IMR-90 (cell line): ENCODE results near the gene KDF1. TPM values are rescaled to one million over a fixed set of nuclear protein-coding genes. Genes with fewer than 3 reads are reported as not detected.

Experiments used
- ATAC-seq: fragments of 200-7000 bp; cut with Tn5 transposase; 2 replicates; pipeline ENCODE4 v1.9.1; 2020; ENCODE audit warnings: low read depth, mild to moderate bottlenecking, moderate library complexity
- BruUV-seq: library from RNA; stranded (reverse); fragments of 400-500 nt; replicated peaks from 2 replicates; lab custom pipeline; 2021; lab: Mats Ljungman, UMichigan
- CTCF ChIA-PET: fragments of 300-600 bp; formaldehyde crosslinking; extraction: SDS; loops from one replicate; lab custom pipeline; 2021; ENCODE audit warnings: antibody characterized with exemption; lab: Yijun Ruan, JAX
- POLR2A ChIA-PET: fragments of 300-600 bp; sonication (Branson Sonifier 250); formaldehyde crosslinking; loops from one replicate; lab custom pipeline; 2022; ENCODE audit warnings: antibody characterized with exemption; ENCODE audit not compliant: unreplicated experiment; lab: Charles Lee
- DNase-seq: peaks from one replicate; pipeline ENCODE4 v3.0.0; 2013
- H2AFZ ChIP-seq: replicated peaks from 2 replicates; pipeline ENCODE3; 2013; ENCODE audit warnings: low read length, mild to moderate bottlenecking; ENCODE audit not compliant: poor library complexity
- H2AK5ac ChIP-seq: 2 replicates; pipeline ENCODE4 v1.6.1; 2013; ENCODE audit warnings: low read depth, low read length, inconsistent platforms
- H2AK9ac ChIP-seq: replicated peaks from 2 replicates; pipeline ENCODE3; 2013; ENCODE audit warnings: mild to moderate bottlenecking, low read depth, low read length, moderate library complexity; ENCODE audit not compliant: poor library complexity
- H2BK120ac ChIP-seq: 2 replicates; pipeline ENCODE4 v1.6.1; 2013; ENCODE audit warnings: low read depth, low read length, inconsistent platforms
- H2BK15ac ChIP-seq: 3 replicates; pipeline ENCODE4 v1.6.1; 2013; ENCODE audit warnings: low read depth, low read length, inconsistent platforms
- H2BK20ac ChIP-seq: 2 replicates; pipeline ENCODE4 v1.6.1; 2013; ENCODE audit warnings: low read depth, mild to moderate bottlenecking, inconsistent platforms, low read length, moderate library complexity
- H2BK5ac ChIP-seq: 2 replicates; pipeline ENCODE4 v1.6.1; 2013; ENCODE audit warnings: mild to moderate bottlenecking, low read depth, low read length, inconsistent platforms; ENCODE audit not compliant: poor library complexity, severe bottlenecking
- H3K14ac ChIP-seq: replicated peaks from 2 replicates; pipeline ENCODE4 v1.6.1; 2013; ENCODE audit warnings: low read depth, low read length, inconsistent platforms
- H3K18ac ChIP-seq: 2 replicates; pipeline ENCODE4 v1.6.1; 2013; ENCODE audit warnings: low read depth, low read length, control low read depth
- H3K23ac ChIP-seq: 2 replicates; pipeline ENCODE4 v1.6.1; 2013; ENCODE audit warnings: low read depth, low read length, inconsistent platforms
- H3K27ac ChIP-seq: 2 replicates; pipeline ENCODE4 v1.5.1; 2013; ENCODE audit warnings: mild to moderate bottlenecking, control low read depth, low read length; ENCODE audit not compliant: insufficient read depth
- H3K27me3 ChIP-seq: 2 replicates; pipeline ENCODE4 v1.6.1; 2013; ENCODE audit warnings: low read length; ENCODE audit not compliant: control insufficient read depth, insufficient read depth
- H3K36me3 ChIP-seq: 2 replicates; pipeline ENCODE4 v1.6.1; 2013; ENCODE audit warnings: low read length, mixed read lengths; ENCODE audit not compliant: control insufficient read depth, insufficient read depth
- H3K4ac ChIP-seq: 2 replicates; pipeline ENCODE4 v1.6.1; 2013; ENCODE audit warnings: low read depth, low read length, inconsistent platforms
- H3K4me1 ChIP-seq: 2 replicates; pipeline ENCODE4 v1.6.1; 2013; ENCODE audit warnings: low read length, mixed read lengths; ENCODE audit not compliant: control insufficient read depth, insufficient read depth
- H3K4me2 ChIP-seq: 2 replicates; pipeline ENCODE4 v1.6.1; 2013; ENCODE audit warnings: low read depth, mild to moderate bottlenecking, control low read depth, low read length, moderate library complexity
- H3K4me3 ChIP-seq: 2 replicates; pipeline ENCODE4 v1.5.1; 2013; ENCODE audit warnings: low read depth, mild to moderate bottlenecking, control low read depth, low read length, moderate library complexity; ENCODE audit not compliant: insufficient read depth
- H3K56ac ChIP-seq: 2 replicates; pipeline ENCODE4 v1.6.1; 2013; ENCODE audit warnings: low read length, inconsistent platforms; ENCODE audit not compliant: insufficient read depth; ENCODE audit errors: extremely low read depth
- H3K79me1 ChIP-seq, 2 experiments: 2 replicates each; pipeline ENCODE4 v1.6.1; 2013; ENCODE audit warnings: low read length in 2 of 2, inconsistent platforms in 1 of 2, low read depth in 1 of 2
- H3K9ac ChIP-seq: 2 replicates; pipeline ENCODE4 v1.6.1; 2013; ENCODE audit warnings: low read depth, low read length, control low read depth
- H3K9me1 ChIP-seq: 2 replicates; pipeline ENCODE4 v1.6.1; 2013; ENCODE audit warnings: low read length, inconsistent platforms; ENCODE audit not compliant: insufficient read depth
- H3K9me3 ChIP-seq: 2 replicates; pipeline ENCODE4 v1.6.1; 2013; ENCODE audit warnings: low read length; ENCODE audit not compliant: control insufficient read depth, insufficient read depth
- H4K20me1 ChIP-seq: 2 replicates; pipeline ENCODE4 v1.6.1; 2013; ENCODE audit warnings: low read length, inconsistent platforms; ENCODE audit not compliant: insufficient read depth
- H4K5ac ChIP-seq: 2 replicates; pipeline ENCODE4 v1.6.1; 2013; ENCODE audit warnings: mild to moderate bottlenecking, low read depth, low read length, control low read depth
- H4K8ac ChIP-seq, 2 experiments: 2 replicates each; pipeline ENCODE4 v1.6.1; 2013; ENCODE audit warnings: low read depth in 2 of 2, low read length in 2 of 2, control low read depth in 1 of 2, inconsistent platforms in 1 of 2
- H4K91ac ChIP-seq: 2 replicates; pipeline ENCODE4 v1.6.1; 2013; ENCODE audit warnings: low read depth, low read length, inconsistent platforms; ENCODE audit not compliant: insufficient read depth
- BHLHE40 ChIP-seq: fragments of 150-350 bp; IDR thresholded peaks from 2 replicates; pipeline ENCODE4 v1.6.1; 2016; ENCODE audit warnings: mild to moderate bottlenecking, low read depth, low read length
- CEBPB ChIP-seq: IDR thresholded peaks from 2 replicates; pipeline ENCODE4 v1.6.1; 2012; ENCODE audit warnings: low read depth, low read length, improper control_type of control experiment
- CHD1 ChIP-seq: IDR thresholded peaks from 2 replicates; pipeline ENCODE4 v1.6.1; 2012; ENCODE audit warnings: low read depth, low read length, improper control_type of control experiment
- CTCF ChIP-seq: conservative IDR thresholded peaks from 2 replicates; pipeline ENCODE4 v1.5.1; 2012; ENCODE audit warnings: mild to moderate bottlenecking, low read depth, low read length, improper control_type of control experiment
- MAFK ChIP-seq: IDR thresholded peaks from 2 replicates; pipeline ENCODE4 v1.6.1; 2012; ENCODE audit warnings: low read depth, low read length, improper control_type of control experiment
- MAZ ChIP-seq: IDR thresholded peaks from 2 replicates; pipeline ENCODE4 v1.6.1; 2012; ENCODE audit warnings: low read depth, mild to moderate bottlenecking, low read length, improper control_type of control experiment, moderate library complexity, borderline replicate concordance
- MXI1 ChIP-seq: IDR thresholded peaks from 2 replicates; pipeline ENCODE4 v1.6.1; 2012; ENCODE audit warnings: low read depth, mild to moderate bottlenecking, low read length, moderate library complexity, borderline replicate concordance
- NFE2L2 ChIP-seq: fragments of 150-350 bp; IDR thresholded peaks from 2 replicates; pipeline ENCODE4 v1.6.1; 2016; ENCODE audit warnings: low read depth, mild to moderate bottlenecking, low read length
- POLR2A ChIP-seq: IDR thresholded peaks from 2 replicates; pipeline ENCODE4 v1.6.1; 2012; ENCODE audit warnings: mild to moderate bottlenecking, low read depth, low read length
- RAD21 ChIP-seq: IDR thresholded peaks from 2 replicates; pipeline ENCODE4 v1.6.1; 2012; ENCODE audit warnings: low read length, improper control_type of control experiment
- RCOR1 ChIP-seq: IDR thresholded peaks from 2 replicates; pipeline ENCODE4 v1.6.1; 2012; ENCODE audit warnings: mild to moderate bottlenecking, low read length, improper control_type of control experiment; ENCODE audit not compliant: insufficient replicate concordance
- RFX5 ChIP-seq: IDR thresholded peaks from 2 replicates; pipeline ENCODE4 v1.8.0; 2012; ENCODE audit warnings: low read depth, mild to moderate bottlenecking, low read length, moderate library complexity
- SMC3 ChIP-seq: fragments of 150-350 bp; IDR thresholded peaks from 2 replicates; pipeline ENCODE4 v1.6.1; 2016; ENCODE audit warnings: low read depth, mild to moderate bottlenecking, antibody characterized with exemption, low read length, moderate library complexity
- USF2 ChIP-seq: fragments of 150-350 bp; IDR thresholded peaks from 2 replicates; pipeline ENCODE4 v1.6.1; 2017; ENCODE audit warnings: mild to moderate bottlenecking, antibody characterized with exemption, low read length, low read depth
- WGBS, 2 experiments: methylation state at CpG; one replicate each; pipeline versions ENCODE4 v1.1.5 to v1.1.7; 2013; ENCODE audit warnings: missing lambda C conversion rate in 2 of 2; ENCODE audit not compliant: insufficient read length in 1 of 2; ENCODE audit errors: extremely low coverage in 2 of 2; 5-methylcytosine and 5-hydroxymethylcytosine counted together
- dilution Hi-C: fragments of 300-500 bp; cut with HindIII; formaldehyde crosslinking; loops from one replicate; pipeline ENCODE4 v1.14.3; 2018; ENCODE audit warnings: low sequenced_read_pairs; ENCODE audit not compliant: unreplicated experiment
- in situ Hi-C: fragments of 300-500 bp; cut with MboI; formaldehyde crosslinking; loops from 3 replicates; pipeline ENCODE4 v1.14.3; 2019; ENCODE audit warnings: low sequenced_read_pairs, inconsistent platforms, mixed read lengths
- intact Hi-C: fragments of 100-400 bp; cut with micrococcal nuclease; formaldehyde crosslinking; loops from 2 replicates; pipeline ENCODE4 v1.10.0; 2022
- polyA plus RNA-seq, 3 experiments: library from polyadenylated mRNA; depleted of rRNA; stranded (reverse); fragments of >200 nt; gene quantifications; 2 replicates each; pipeline ENCODE4 v1.2.3, GENCODE V29; 2012; ENCODE audit warnings: low replicate concordance in 1 of 3
- total RNA-seq: library from RNA; depleted of rRNA; stranded (reverse); fragments of >200 nt; gene quantifications from 2 replicates; pipeline ENCODE4 v1.2.3, GENCODE V29; 2012
- TF ChIP-seq, protein P1 (sequence below): fragments of 150-350 bp; IDR thresholded peaks from 2 replicates; pipeline ENCODE4 v1.6.1; 2016; ENCODE audit warnings: low read depth, mild to moderate bottlenecking, low read length, moderate library complexity, borderline replicate concordance

The KDF1 gene
- total and polyA plus RNA-seq, 2 of the 4 experiments (the other 2 are of a cell fraction): not detected

DNA sequence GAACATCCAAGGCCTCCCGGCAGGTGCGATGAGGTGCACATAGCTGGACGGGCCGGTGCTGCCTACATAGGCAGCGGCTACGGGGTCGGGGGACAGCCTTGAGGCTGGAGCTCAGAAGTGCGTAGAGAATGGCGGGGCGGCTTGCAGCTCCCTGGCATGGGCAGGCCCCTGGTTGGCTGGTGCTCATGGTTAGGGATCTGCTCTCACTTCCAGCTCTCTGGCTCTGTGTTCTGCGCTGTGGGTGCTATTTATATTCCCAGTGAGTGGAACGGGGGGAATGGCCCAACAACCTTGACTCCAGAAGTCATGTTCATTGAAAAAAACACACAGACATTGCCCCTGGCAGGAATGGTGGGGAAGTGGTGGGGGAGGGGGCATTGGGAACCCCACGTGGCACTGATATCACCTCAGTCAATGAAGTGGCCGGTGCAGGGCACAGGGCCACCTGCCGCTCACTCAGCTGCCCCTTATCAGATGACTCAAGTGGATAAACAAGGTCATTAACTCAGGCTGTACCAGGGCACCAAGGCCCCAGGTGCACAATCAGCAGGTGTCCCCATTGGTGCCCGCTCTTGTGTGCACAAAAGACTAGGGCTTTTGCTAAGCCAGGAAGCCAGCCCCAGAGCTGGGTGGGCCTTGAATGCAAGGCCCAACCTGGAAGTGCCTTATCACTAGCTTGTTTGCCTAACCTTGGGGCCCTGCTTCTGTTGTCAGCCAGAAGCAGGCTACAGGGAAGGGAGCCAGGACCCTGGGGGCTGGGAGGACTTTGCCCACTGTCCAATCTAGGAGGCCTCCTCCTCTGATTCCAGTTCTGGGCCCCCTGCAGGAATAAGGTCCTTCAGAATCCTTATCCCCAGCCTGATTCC is 46.3 kb downstream of the KDF1 start, which contains the start of gene NR0B2:
Gene NR0B2 (minus strand): TSS at position 222 of the 866 bp plus-strand sequence. CDS start 35 bp downstream, at position 187.
- H2AK5ac ChIP-seq: no peak within 1 kb of the TSS
- no peaks in the 10 kb centered on the region for H3K79me1 ChIP-seq
- dilution Hi-C loops (no loop called here), intact Hi-C loops (no loop called here), in situ Hi-C loops (no loop called here)
- no peaks in the 10 kb centered on the region for H3K4me1 ChIP-seq
- no peaks in the 10 kb centered on the region for H4K20me1 ChIP-seq
- no peak within 1 kb of the TSS for H3K4me2 ChIP-seq
- no peak within 1 kb of the TSS for H3K27ac ChIP-seq
- no peaks in the 10 kb centered on the region for H3K9me1 ChIP-seq
- no peak within 1 kb of the TSS for H3K23ac ChIP-seq
- no peak within 1 kb of the TSS for H3K9ac ChIP-seq
- ATAC-seq (no peak), DNase-seq (no peak)
- no peak within 1 kb of the TSS for H3K14ac ChIP-seq
- H4K5ac ChIP-seq: no peak within 1 kb of the TSS
- CTCF ChIA-PET: no interaction called here
- H2AK9ac ChIP-seq: no peak within 1 kb of the TSS
- H2BK15ac ChIP-seq: no peak within 1 kb of the TSS
- H3K4me3 ChIP-seq: no peak within 1 kb of the TSS
- H3K9me3 ChIP-seq: no peaks in the 10 kb centered on the region
- no peak within 1 kb of the TSS for H3K18ac ChIP-seq
- no peaks in the 10 kb centered on the region for H3K36me3 ChIP-seq
- no peak within 1 kb of the TSS for H4K8ac ChIP-seq
- H2AFZ ChIP-seq: no peak within 1 kb of the TSS
- no peak within 1 kb of the TSS for H3K4ac ChIP-seq
- no peak within 1 kb of the TSS for H2BK20ac ChIP-seq
- peaks cover 20% of the 10 kb centered on the region for H3K27me3 ChIP-seq
- no TSS peak for BruUV-seq
- POLR2A ChIA-PET: no interaction called here
- no peak within 1 kb of the TSS for H3K56ac ChIP-seq
- H2BK5ac ChIP-seq: no peak within 1 kb of the TSS
- no peak within 1 kb of the TSS for H4K91ac ChIP-seq
- WGBS, 2 experiments: 89% methylated on average over 3 of the region's 16 CpGs; no CpG with 5 or more reads in 1 of the 2 experiments
- no peak within 1 kb of the TSS for H2BK120ac ChIP-seq
- no peak for TF ChIP-seq MAFK
- no peak for TF ChIP-seq RAD21
- no peak for TF ChIP-seq USF2
- no peak for TF ChIP-seq CHD1
- TF ChIP-seq MXI1: no peak
- TF ChIP-seq POLR2A: no peak
- no peak for TF ChIP-seq RFX5
- no peak for TF ChIP-seq CEBPB
- no peak for TF ChIP-seq SMC3
- no peak for TF ChIP-seq CTCF
- TF ChIP-seq BHLHE40: no peak
- no peak for TF ChIP-seq MAZ
- TF ChIP-seq NFE2L2: no peak
- TF ChIP-seq, protein P1, sequence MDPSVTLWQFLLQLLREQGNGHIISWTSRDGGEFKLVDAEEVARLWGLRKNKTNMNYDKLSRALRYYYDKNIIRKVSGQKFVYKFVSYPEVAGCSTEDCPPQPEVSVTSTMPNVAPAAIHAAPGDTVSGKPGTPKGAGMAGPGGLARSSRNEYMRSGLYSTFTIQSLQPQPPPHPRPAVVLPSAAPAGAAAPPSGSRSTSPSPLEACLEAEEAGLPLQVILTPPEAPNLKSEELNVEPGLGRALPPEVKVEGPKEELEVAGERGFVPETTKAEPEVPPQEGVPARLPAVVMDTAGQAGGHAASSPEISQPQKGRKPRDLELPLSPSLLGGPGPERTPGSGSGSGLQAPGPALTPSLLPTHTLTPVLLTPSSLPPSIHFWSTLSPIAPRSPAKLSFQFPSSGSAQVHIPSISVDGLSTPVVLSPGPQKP: no peak
- no peak for TF ChIP-seq RCOR1
